HG03521 (cell line): ENCODE measurements around the gene LRP2.
"Not testable (repeated sequence)": the region's sequence is repeated elsewhere in the genome, so short reads cannot be mapped to it uniquely, and the experiment has no call there.

Experiments used
- ATAC-seq: cut with Tn5 transposase; IDR thresholded peaks from one replicate; pipeline ENCODE4 v1.9.1; 2021; ENCODE audit warnings: mild to moderate bottlenecking, moderate library complexity; ENCODE audit not compliant: unreplicated experiment

Gene LRP2

DNA sequence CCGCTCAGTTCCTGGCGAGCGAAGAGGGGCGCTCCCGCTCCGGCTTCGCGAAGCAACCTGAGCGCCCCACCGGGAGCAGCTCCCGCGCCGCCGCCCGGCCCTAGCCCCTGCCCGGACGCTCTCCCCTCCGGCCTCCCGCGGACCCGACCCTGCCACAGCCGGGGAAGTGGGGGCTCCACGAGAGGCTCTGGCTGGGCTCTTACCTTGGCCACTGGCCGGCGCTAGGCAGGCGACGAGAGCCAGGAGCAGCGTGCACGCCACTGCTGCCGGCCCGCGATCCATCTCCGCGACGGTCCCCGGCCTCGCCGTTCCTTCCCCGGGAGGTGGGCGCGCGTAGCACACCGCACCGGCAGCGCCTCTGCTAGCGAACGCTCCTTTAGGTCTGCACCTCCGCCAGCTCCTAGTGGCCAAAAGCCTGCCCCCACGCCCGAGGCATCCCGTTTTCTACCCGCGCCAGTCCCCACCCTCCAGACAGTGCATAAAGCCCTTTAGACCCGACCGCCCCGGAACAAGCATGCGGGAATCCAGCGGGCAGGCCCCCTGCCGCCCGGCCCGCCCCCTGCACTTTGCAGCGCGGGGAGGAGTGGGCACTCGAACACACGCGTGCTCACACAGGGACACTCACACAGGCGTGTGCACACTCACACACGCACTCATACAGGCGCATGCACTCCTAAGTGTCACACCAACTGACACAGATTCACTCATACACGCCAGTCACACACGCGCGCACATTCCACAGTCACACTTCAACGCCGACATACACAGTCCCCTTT, at the start of gene LRP2:
Gene LRP2 (minus strand): TSS at position 417 of the 776 bp plus-strand sequence. CDS start 135 bp downstream, at position 282.
- no peak for ATAC-seq

DNA sequence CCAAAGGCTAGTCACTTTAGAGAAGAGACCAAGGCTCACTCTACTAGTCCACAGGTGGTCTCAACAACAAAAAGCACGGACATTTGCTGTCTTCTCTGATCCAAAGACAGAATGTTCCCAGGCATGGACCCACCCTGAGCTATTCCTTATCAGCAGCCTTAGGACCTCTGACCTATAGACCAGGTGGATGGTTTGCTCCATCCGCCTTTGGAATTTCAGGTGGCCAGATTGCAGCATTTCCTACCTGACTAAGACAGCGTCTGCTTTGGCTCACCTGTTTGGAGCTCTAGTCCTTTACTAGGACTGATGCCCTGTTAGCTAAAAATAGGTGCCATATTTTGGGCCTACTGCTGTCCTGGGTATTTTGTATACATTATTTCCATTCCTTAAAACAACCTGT, 44.6 kb upstream of the LRP2 start:
- ATAC-seq = no peak

DNA sequence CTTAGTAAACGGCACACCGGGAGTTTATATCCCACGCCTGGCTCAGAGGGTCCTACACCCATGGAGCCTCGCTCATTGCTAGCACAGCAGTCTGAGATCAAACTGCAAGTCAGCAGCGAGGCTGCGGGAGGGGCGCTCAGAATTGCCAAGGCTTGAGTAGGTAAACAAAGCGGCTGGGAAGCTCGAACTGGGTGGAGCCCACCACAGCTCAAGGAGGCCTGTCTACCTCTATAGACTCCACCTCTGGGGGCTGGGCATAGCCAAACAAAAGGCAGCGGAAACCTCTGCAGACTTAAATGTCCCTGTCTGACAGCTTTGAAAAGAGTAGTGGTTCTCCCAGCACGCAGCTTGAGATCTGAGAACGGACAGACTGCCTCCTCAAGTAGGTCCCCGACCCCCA, 37.2 kb upstream of the LRP2 start:
- not testable (repeated sequence) for ATAC-seq

DNA sequence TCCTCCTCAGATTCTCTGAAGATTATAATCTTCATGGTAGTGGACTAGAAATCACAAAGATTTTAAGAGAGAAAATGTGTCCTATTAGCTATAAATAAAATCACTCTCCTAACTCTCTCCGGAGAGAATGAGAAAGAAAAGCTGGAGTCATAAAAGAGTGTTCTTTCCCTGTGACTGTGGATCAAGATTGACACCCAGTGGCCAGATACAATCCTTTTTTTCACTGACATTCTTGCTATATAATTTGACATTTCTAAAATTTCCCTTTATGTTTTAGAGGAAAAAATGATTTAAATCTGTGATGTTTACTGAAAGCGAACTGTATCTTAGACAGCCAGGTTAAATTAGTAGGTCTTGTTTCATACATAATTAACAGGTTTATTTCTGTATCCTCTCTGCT, 35.4 kb upstream of the LRP2 start:
- ATAC-seq = no peak

DNA sequence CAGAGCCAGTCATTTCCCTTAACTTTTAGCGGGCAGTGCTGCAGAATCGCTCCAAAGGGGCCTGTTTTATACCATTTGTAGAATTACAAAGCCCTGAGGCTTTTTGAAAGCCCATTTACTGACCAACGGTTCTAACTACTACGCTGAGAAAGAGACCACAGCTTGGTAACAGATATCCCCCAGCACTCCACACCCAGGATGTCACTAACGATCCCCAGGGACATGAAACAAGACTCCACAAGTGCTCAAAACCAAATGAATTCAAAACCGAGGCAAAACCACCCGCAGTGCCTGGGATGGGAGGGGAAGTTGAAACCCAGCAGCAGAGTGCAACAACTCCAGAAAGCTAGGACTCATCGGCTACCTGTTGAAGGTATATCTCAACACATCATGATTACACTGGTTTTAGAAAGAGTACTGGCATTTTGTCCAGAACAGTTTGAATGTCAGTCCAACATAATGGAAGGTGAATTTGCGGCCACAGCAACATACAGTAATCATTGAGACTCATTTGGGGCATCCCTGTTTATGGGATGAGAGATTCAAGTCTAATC, 33.6 kb upstream of the LRP2 start:
- no peak for ATAC-seq

DNA sequence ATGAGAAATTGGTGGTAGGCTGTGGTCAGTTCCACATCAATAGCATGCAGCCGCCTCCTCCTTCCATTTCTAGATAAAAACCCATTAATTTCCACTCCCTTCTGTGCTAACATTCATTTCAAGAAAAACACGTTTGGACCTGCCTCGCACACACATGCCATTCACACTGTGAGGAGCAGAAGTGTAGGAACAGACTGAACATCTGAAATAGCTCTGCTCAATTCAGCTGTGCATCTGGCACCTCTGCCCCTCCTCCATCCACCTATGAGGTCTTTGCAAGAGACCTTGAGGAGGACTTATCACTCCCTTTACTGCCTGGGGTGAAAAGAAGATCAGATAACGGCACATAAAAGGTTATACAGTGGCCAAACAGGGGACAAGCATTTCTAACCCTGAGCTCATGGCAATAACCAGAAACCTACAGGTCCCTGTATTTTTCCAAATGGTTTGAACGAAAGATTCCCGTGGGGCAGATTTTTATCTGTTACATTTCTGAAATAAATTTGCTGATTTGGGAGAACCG, 30.8 kb upstream of the LRP2 start:
- no peak for ATAC-seq

DNA sequence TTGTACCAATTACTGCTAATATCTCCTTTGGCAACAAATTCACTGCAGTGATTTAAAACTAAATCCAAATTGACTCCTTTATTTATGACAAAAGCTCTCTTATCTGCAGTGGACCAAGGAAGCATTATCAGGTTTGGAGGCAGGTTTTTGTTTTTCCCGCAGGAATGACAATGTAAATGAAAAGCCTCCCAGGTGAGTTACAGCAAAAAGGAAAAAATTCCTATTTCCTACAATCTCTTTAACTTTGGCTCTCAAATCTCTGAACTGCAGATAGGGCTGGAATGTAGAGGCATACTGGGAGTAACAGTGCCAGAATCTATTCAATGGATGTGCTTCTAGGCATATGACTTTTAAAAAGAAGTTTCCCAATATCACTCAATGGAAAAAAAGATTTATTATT, 28.9 kb upstream of the LRP2 start:
- no peak for ATAC-seq

DNA sequence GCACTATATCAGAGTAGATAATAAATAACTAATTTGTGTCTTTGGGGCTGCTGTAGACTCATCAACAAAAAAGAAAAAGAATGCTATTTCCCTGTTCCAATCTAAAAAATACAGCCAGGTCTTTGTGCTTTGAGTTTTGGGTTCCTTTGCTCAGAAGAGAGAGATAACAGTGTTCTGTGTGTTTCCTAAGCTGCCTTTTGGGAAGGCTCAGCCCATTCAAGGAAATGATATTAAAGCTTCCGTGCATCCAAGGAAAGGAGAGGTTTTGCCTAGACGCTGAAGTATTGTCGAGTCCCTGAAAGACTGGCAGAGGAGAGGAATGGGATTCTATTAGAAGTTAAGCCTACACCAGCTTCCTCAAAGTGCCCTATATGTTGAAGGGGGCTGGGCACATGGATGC, 25.8 kb upstream of the LRP2 start:
- ATAC-seq = no peak

DNA sequence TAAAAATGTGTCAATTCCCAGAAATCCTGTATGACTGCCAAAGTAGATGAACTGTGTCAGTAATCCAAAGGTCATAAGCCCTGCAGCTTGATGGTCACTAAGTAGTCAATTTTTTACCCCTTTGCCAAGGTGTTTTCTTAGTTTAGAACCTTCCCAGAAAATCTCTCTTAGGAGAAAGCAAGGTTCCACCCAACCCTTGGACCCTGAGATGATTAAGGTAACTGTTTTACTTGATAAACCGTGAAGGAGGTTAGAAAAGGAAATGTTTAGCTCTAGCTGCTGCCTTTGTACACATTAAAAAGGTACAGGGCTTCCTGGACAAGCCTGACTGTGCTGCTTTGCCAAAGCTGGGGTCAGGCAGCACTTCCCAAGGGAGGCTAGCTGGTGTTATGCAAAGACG, 24.4 kb upstream of the LRP2 start:
- no peak for ATAC-seq

DNA sequence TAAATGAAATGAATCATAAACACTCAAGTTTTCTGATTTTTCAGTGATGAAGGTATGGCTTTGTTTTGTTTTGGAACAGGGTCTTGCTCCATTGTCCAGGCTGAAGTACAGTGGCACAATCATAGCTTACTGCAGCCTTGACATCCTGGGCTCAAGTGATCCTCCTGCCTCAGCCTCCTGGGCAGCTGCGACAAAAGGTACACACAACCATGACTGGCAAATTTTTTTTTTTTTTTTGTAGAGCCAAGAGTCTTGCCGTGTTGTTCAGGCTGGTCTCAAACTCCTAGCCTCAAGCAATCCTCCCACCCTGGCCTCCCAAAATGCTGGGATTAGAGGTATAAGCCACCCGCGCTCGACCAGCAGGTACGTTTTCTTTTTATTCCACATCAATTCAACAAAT, 22.5 kb upstream of the LRP2 start:
- no peak for ATAC-seq

DNA sequence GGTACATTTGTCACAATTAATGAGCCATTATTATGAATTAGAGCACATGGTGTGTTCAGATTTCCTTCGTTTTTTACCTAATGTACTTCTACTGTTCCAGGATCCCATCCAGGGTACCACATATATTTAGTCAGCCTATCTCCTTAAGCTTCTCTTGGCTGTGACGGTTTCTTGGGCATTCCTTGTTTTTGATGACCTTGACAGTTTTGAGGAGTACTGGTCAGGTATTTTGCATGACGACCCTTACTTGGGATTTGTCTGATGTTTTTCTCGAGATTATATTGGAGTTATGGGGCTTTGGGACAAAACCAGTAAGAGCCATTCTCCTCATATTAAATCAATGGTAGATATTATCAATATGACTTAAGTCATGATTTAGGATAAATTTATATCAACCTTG, 10.2 kb upstream of the LRP2 start:
- ATAC-seq = no peak

DNA sequence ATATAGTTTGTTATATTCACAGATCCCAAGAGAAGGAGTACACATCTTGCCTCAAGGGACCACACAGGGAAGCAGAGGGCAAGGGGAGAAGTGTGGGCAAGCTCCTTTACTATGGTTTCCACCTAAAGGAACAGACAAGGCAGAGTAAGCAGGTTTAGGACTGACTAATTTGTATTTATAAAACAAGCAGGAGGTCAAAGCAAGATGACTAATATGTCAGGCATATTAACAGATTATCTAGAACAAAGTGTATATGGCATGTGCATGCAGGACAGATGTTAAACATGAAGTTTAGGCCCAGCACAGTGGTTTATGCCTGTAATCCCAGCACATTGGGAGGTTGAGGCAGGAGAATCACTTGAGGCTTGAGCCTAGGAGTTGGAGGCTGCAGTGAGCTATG, 3.7 kb upstream of the LRP2 start:
- ATAC-seq = no peak

DNA sequence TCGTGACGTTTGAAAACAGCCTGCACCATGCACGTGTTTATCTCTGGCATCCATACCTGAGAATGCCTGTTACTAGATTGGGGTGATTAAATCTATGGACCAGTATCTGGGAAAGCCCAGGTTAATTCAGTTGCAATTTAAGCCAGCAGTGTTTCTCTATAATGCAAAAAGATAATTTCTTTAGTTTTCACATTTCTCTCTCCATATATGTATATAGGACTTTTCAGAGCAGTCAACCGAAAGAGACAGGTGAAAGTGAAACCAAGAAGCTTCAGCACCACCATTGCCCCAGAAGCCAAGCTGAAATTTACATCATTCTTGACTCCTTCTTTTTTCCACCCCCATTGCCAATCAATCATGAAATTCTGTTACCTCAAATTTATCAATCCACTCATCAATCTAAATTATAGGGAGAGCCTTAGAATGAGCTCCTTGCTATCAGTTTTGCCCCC, 2.7 kb upstream of the LRP2 start:
- ATAC-seq = peak; percentile 56

DNA sequence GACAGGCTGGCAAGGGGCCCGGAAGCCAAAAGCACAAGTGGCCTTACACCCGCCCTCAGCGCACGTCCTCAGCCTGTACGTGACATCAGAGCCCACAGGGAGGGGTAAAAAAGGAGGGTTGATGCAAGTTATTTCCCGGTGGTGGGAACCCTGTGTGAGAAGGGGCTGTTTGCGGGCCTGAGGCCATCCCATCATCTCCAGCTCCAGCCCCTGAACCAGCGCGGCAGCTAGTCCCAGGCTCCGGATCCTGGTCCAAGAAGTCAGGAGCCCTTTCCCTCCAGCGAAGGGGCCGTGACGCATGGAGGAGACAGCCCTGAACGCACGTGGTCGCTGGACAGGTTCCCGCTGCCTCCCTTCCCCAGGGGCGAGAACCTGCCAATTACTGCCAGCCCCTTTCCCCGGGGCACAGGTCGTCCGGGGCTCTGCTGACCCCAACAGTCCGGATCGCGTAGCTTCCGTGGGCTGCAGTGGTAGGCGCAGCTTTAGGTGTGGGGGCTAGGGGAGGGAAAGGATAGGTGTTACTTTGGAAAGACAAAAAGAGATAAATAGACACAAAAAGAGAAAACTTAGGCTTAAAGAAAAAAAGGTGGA, 1.3 kb upstream of the LRP2 start:
- peak; percentile 39 for ATAC-seq

DNA sequence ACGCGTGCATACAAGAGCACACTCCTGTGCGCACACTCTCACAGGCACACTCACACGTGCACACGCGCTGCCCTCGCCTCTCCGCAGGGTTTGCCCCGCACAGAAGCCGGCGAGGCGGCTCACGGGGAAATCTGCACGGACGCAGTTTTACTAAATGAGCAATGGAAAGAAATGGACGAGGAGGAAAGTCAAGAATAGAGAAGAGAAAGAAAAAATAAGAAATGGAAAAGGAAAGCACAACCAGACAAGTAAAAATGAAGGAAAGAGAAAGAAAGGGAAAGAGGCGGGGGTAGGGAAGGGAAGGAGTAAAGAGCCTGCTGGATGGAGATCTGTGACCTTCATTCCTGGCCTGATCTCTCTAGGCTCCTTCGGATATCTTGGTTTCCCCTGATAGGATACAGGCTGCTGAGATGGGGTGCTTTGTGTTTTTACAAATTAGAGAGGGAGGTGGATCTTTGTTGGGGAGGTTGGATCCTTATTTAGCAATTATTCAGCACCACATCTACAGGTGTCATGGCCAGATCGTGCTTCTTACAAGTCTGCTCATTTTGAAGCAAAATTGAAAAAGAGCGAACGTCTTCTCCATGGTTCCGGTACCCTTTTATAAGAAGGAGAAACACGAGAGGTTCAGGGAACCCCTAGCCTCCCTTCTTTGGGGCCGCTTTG, 693 bp upstream of the LRP2 start:
- ATAC-seq = no peak

DNA sequence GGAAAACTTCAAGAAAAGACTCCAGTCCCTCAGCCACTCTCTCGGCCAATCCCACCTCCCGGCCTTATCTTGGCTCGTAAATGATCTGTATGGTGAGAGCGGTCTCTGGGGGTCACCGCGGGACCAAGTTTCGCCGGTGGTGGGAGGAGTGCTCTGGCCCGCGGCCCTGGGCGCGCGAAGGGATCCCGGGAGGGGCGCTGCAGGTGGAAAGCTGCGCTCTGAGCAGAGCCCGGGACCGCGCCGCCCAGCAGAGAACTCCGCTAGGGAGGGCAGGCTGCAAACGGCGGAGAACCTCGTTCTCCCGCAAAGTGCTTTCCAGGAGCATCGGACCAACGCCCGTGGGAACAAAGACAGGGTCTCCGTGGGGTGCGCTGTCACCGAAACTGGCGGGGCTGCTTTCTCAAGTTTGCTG, 622 bp downstream of the LRP2 start:
- ATAC-seq = no peak

DNA sequence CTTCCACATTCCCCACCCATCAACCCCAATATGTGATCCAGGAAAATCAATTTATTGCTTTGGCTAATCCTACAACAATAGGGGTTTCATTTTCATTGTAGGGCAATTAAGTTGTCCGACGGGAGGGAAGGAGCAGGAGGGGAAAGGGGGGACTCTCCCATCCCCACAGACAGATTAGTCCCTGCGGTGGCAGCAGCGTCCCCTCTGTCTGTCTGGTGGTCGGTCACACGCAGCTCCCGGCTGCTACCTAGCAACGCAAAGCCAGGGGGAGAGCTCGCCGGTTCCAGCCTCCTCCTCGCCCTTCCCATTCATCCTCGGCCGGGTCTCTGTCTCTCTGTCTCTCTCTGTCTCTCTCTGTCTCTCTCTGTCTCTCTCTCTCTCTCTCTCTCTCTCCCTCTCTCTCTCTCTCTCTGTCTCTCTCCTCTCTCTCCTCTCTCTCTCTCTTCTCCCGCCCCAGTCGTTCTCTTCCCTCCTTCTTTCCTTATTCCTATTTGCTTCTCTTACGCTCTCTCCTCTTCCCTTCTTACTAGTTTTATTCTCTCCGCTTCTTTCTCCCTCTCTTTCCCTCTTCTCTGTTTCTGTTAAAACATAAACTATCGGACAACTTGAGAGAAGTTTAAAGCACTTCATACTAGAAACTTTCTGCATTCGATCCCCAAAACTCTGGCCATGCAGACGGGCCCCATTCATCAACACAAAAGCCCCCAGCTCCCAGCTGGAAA, 1.2 kb downstream of the LRP2 start:
- ATAC-seq = no peak

DNA sequence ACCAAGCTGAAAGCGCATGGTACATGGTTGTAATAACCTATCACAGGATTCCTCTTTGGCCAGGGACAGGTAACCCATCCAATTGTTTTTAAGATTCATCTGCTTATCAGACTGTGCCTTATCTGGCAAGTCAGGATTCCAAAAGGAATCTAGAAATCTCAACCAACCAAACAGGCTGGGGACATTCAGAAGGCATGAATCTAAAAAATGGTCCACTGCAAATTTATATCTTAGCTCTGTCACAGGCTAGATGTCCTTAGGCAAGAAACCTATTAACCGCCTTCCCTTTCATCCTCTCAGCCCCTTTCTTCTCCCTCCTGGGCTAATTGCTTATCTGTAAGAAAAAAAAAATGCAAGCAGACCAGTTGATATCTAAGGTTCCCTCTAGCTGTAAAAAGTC, 4.3 kb downstream of the LRP2 start:
- ATAC-seq = no peak

DNA sequence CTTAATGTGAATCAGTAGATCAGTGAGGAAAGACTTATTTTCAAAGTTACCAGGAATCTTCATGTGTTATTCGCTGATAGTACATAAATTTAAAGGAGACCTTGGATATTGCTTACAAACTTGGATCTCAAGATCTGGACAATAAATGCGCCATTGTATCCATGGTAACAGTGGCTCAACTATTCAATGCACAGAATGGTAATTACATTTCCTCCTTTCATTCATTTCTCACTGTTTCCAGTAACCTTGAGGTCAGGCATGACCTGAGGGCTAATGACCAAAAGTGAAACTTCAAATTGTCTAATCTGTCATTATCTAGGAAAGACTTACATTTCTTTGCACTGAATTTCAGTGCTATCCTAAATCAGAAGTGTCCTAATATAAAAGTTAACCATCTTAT, 8.1 kb downstream of the LRP2 start:
- ATAC-seq = no peak

DNA sequence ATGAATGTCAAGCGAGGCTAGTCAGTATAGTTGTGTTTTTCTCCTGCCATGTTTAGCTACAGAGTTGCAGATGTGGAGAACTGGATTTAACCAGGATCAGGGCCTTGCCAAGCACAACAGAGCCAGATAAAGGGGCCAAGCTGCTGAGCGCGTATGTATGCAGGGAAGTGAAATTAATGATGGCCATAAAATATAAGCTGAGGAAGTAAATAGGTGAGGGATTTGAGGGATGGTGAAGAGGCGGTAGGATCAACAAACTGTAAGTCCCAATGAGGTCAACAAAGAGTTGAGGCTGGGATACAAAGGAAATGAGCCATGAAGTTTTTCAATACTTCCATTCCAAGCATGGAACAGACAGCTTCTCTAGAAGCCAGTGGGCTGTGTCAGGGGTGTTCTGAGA, 10.6 kb downstream of the LRP2 start:
- ATAC-seq = no peak

DNA sequence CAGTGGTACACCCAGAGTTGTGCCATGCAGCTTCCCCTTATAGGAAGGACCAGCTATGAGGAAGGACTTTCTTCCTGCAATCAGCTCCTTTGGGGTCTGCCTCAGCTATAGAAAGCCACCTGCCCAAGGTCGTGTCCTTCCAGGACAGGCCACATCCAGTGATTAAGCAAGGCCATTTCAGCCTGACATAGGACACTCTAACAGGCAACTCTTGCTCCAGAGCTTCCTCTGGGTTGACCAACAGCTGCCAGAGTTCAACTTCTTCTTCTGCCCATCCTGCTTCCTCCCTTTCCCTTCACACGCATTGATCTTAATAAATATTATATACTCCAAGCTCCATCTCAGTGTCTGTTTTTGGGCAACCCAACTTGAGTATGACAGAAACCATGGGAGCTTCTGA, 12.8 kb downstream of the LRP2 start:
- ATAC-seq = no peak
